Activated CD8-positive, alpha-beta T cell treated with anti-CD3 and anti-CD28 coated beads for 36 hours (primary cell): ENCODE data around the gene SLC4A1. TPM values are rescaled to one million over a fixed set of nuclear protein-coding genes. Genes with fewer than 3 reads are reported as not detected.

ENCODE experiments used
- ATAC-seq: fragments of 200-7000 bp; cut with Tn5 transposase; one replicate; pipeline ENCODE4 v1.10.0; 2021; ENCODE audit warnings: mild to moderate bottlenecking, moderate library complexity
- CTCF ChIA-PET: fragments of 350-600 bp; sonication (Branson Sonifier 250); formaldehyde crosslinking; loops from one replicate; lab custom pipeline; 2021; ENCODE audit warnings: antibody characterized with exemption; lab: Charles Lee
- POLR2A ChIA-PET: fragments of 350-600 bp; sonication (Branson Sonifier 250); formaldehyde crosslinking; loops from one replicate; lab custom pipeline; 2021; ENCODE audit warnings: antibody characterized with exemption; lab: Charles Lee
- DNase-seq: peaks from one replicate; pipeline ENCODE4 v3.0.0-alpha.2; 2020
- H3K27ac Mint-ChIP-seq: one replicate; pipeline ENCODE4 v1.8.0; 2021; ENCODE audit warnings: mild to moderate bottlenecking, mixed read lengths
- H3K27me3 Mint-ChIP-seq: one replicate; pipeline ENCODE4 v1.8.0; 2021; ENCODE audit warnings: mixed read lengths
- H3K36me3 Mint-ChIP-seq: one replicate; pipeline ENCODE4 v1.8.0; 2021; ENCODE audit warnings: low read depth, mixed read lengths
- H3K4me1 Mint-ChIP-seq: one replicate; pipeline ENCODE4 v1.8.0; 2021; ENCODE audit warnings: low read depth, mixed read lengths
- H3K4me3 Mint-ChIP-seq: one replicate; pipeline ENCODE4 v1.8.0; 2021; ENCODE audit warnings: mild to moderate bottlenecking, moderate library complexity, mixed read lengths
- H3K9me3 Mint-ChIP-seq: one replicate; pipeline ENCODE4 v1.8.0; 2021; ENCODE audit warnings: mixed read lengths
- CTCF ChIP-seq: fragments of 200-600 bp; IDR thresholded peaks from one replicate; pipeline ENCODE4 v1.8.0; 2022; ENCODE audit warnings: antibody characterized with exemption, mild to moderate bottlenecking
- intact Hi-C: fragments of 100-400 bp; cut with micrococcal nuclease; formaldehyde crosslinking; loops from one replicate; pipeline ENCODE4 v1.10.0; 2022
- total RNA-seq, 2 experiments: library from RNA; stranded (reverse); gene quantifications; one replicate each; pipeline ENCODE4 v1.2.3, GENCODE V29; 2021

Gene SLC4A1
- total RNA-seq, 2 experiments from 2014 or later, result not detected

- ATAC-seq (no peak), DNase-seq (no peak)
- intact Hi-C loops, result no loop called here
- H3K27me3 Mint-ChIP-seq, result no peaks in the 10 kb centered on the region
- no peaks in the 10 kb centered on the region for H3K4me1 Mint-ChIP-seq
- H3K4me3 Mint-ChIP-seq, result no peak overlapping the region
- CTCF ChIA-PET, result interaction anchor here (1.6 kb wide), 1 partner anchor 48 kb away, joined by 3 read pairs; no protein-coding TSS in a partner anchor
- POLR2A ChIA-PET, result interaction anchor here (0.7 to 0.9 kb wide), 2 partner anchors 9 to 11 kb away, joined by 3 read pairs; no protein-coding TSS in a partner anchor
- no peak overlapping the region for H3K27ac Mint-ChIP-seq
- TF ChIP-seq CTCF, result no peak
- H3K9me3 Mint-ChIP-seq, result no peaks in the 10 kb centered on the region
- H3K36me3 Mint-ChIP-seq, result no peaks in the 10 kb centered on the region
Measured at GRCh38 chr17:44257815-44258760, 9.8 kb downstream of the SLC4A1 start.

GRCh38 chr17:44256671-44257070, 11.3 kb downstream of the SLC4A1 start:
- intact Hi-C loops, result no loop called here
- H3K36me3 Mint-ChIP-seq, result no peaks in the 10 kb centered on the region
- CTCF ChIA-PET, result no interaction called here

GRCh38 chr17:44255915-44256314, 12.0 kb downstream of the SLC4A1 start:
- TF ChIP-seq CTCF, result no peak
- H3K36me3 Mint-ChIP-seq, result no peaks in the 10 kb centered on the region
- intact Hi-C loops, result no loop called here
- no peak overlapping the region for H3K4me3 Mint-ChIP-seq
- H3K27ac Mint-ChIP-seq, result no peak overlapping the region
- no peaks in the 10 kb centered on the region for H3K27me3 Mint-ChIP-seq
- no peak for ATAC-seq
- no peaks in the 10 kb centered on the region for H3K4me1 Mint-ChIP-seq
- ChIA-PET CTCF (interaction anchor here (1.6 kb wide), 1 partner anchor 120 kb away, joined by 3 read pairs; no protein-coding TSS in a partner anchor), POLR2A (interaction anchor here (1.2 kb wide), 1 partner anchor 9 kb away, joined by 5 read pairs; no protein-coding TSS in a partner anchor)
- no peak for DNase-seq
- H3K9me3 Mint-ChIP-seq, result no peaks in the 10 kb centered on the region

More at GRCh38 chr17:44256671-44257070, 11.3 kb downstream of the SLC4A1 start:
- ATAC-seq (no peak), DNase-seq (no peak)
- Mint-ChIP-seq H3K27me3 (no peaks in the 10 kb centered on the region), H3K4me3 (no peak overlapping the region), H3K4me1 (no peaks in the 10 kb centered on the region), H3K27ac (no peak overlapping the region), H3K9me3 (no peaks in the 10 kb centered on the region)
- no peak for TF ChIP-seq CTCF
- POLR2A ChIA-PET, result no interaction called here

- intact Hi-C loops, result no loop called here
- Mint-ChIP-seq H3K4me3 (no peak overlapping the region), H3K27ac (no peak overlapping the region), H3K9me3 (no peaks in the 10 kb centered on the region), H3K36me3 (no peaks in the 10 kb centered on the region), H3K4me1 (peaks cover 6% of the 10 kb centered on the region), H3K27me3 (no peaks in the 10 kb centered on the region)
- DNase-seq (no peak), ATAC-seq (no peak)
- ChIA-PET POLR2A (no interaction called here), CTCF (interaction anchor here (0.9 to 1.6 kb wide), 2 partner anchors 28 to 121 kb away, joined by 3 read pairs; no protein-coding TSS in a partner anchor)
- TF ChIP-seq CTCF, result no peak
Measured at GRCh38 chr17:44254361-44255095, 13.4 kb downstream of the SLC4A1 start.
